ENCODE results near the gene SLC41A3. TPM values are rescaled to one million over a fixed set of nuclear protein-coding genes. Genes with fewer than 3 reads are reported as not detected.

Gene SLC41A3
- 72.0 TPM for total RNA-seq

DNA sequence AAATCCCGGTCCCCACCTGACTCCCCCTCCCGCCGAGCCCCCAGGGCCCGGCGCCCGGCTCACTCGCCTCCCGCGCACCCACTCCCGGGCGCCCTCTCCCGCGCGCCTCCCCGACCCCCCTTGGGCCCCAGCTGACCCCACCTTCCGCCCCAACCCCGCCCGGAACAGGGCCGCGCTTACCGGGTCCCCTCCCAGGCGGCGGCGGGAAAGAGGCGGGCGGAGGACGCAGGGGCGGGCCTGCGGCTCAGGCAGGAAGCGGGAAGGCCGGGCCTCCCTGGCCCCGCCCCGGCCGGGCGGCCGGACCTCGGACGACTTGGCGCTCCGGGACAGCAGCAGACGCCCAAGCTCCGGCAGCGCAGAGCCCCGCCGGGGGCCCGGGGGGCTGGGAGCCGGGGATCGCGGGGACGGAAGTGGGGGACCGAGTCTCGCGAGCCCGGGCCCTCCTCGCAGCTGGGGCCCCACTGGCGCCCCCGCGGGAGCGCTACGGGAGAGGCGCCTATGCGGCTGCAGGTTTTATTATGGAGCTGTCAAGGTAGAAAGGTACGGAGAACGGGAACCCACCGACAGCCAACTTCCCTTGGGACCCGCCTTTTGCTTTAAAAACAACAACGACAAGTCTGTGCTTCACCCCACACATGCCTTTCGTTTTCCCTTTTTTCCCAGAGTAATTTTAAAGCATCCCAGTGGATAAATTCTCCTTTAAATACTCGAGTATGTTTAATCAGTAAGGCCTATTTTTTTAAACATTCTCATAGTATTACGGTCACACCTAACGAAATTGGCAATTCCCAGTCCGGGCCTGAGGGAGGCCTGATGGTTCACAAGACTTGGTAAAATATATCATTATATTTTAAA, at the start of gene SLC41A3:
TSS of gene SLC41A3 (minus strand) at position 212 of the 855 bp plus-strand sequence. CDS start 15,905 bp downstream, outside the sequence.
- peak; percentile 94 for DNase-seq (ENCODE audit: low spot score)

DNA sequence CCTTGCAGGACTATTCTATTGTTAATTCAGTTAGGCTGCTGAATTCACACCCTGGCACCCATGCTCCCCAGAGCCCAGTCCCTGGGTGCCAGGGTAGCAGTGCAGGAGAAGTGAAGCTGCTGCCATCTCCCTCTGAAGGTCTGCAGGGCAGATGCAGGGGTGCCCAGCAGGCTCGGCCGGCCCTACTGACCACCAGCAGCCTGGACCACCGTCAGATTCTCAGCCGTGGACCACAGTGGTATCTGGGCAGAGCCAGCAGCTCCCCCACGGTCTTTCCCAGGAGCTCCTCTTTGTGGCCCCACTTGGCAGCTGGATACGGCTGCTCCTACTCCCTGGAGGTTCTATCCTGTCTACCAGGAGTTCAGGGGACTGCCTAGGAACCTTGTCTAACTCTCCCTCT, 49.7 kb upstream of the SLC41A3 start:
- DNase-seq (ENCODE audit: low spot score) = peak; percentile 29

DNA sequence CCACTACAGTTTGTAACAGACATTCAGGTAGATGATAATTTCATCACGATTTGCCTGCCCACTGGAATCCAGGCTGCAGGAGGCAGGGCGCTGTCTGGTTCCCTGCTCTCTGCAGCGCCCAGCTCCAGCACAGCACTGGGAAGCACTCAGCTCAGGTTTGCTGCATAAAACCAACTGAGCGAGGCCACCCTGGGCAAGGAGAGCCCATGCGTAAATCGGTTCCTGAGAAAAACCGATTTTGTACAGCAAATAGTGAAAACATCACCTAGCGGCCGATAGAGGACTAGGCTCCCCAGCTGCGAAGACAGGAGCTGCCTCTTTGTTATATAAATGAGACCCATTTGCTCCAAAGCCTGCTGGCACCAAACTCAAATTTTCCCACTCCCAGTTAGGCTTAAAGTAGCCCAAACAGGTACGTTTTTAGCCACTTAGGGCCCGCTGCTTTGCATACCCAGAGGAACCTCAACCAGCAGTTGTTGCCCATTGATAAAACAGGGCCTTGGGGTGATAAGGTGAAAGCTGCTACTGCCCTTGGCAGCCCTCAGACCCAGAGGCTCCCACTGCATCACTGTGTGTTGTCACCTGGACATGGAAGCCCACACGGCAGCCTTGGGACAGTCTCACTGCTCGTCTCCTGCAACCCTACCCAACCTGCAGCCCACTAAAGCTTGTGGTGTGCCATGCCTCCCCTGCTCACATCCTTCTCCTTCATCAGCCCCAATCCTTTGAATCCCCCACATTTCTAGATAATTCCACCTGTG, 49.0 kb upstream of the SLC41A3 start:
- DNase-seq (ENCODE audit: low spot score) = peak; percentile 30

DNA sequence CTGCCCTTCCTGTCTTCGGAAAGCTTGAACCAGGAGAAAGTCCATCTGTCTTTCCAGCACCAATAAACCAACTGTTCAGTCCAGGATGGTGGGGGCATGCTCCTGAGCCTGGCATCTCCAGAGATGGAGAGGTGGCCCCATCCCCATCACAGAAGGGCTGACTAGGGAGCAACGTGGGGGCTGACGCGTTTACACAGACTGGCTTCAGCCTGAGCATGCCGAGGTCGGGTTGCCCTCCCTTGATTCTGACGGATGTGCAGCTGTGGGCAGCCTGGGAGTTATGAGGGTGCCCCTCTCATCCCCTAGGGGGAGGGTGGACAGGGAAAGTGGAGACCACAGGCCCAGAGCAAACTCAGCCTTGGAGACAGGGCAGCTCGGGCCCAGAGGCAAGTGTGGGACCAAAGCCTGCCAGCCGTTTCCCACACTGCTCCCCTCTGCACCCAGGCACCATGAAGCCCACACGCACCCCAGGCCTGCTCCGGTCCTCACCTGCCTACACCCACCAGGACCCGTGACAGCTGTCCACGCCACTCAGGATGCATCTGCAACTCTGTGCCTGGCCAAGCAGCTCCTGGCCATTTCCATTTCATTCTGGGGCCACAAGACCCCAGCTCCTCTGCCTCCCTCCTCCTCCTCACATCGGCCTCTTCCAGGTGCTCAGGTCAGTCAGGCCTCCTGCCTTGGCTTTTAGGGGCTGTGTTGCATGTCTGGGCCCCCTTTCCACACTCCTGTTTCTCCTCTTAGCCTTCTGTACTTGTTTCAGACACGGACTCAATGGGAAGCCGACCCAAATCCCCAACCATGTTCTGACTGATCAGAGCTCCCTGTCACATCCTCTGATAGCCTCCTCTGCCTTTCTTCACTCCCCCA, 48.2 kb upstream of the SLC41A3 start:
- peak; percentile 41 for DNase-seq (ENCODE audit: low spot score)

DNA sequence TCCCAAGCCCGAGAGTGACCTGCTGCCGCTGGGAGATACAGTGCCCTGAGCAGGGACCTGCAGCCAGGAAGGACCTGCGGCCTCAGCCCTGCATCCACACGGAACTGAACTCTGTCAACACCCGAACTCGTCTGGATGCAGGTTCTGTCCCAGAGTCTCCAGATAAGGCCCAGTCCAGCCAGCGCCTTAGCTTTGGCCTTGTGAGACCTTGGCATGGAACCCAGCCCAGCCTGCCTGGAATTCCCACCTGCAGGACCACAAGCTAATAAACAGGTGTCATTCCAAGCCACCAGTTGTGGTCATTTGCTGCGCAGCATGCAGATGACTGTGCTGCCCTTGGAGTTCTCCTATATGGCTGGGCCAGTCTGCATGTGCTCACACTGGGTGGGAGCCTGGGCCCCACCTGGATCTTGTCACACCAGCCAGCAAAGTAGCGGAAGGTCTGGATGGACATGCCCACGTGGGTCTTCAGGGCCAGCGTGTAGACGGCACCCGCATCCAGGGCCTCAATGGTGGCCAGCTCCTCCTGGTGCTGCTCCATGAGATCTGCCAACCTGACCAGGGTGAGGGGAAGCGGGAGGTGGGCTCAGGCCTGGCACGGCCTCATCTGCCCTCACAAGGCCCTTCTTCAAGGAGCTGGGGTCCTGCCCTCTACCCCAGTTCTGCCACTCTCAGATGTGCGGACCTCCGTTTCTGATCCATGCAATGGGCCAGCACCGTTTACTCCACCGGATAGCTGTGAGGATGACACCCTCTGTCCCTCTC, 47.2 kb upstream of the SLC41A3 start:
- peak; percentile 39 for DNase-seq (ENCODE audit: low spot score)

DNA sequence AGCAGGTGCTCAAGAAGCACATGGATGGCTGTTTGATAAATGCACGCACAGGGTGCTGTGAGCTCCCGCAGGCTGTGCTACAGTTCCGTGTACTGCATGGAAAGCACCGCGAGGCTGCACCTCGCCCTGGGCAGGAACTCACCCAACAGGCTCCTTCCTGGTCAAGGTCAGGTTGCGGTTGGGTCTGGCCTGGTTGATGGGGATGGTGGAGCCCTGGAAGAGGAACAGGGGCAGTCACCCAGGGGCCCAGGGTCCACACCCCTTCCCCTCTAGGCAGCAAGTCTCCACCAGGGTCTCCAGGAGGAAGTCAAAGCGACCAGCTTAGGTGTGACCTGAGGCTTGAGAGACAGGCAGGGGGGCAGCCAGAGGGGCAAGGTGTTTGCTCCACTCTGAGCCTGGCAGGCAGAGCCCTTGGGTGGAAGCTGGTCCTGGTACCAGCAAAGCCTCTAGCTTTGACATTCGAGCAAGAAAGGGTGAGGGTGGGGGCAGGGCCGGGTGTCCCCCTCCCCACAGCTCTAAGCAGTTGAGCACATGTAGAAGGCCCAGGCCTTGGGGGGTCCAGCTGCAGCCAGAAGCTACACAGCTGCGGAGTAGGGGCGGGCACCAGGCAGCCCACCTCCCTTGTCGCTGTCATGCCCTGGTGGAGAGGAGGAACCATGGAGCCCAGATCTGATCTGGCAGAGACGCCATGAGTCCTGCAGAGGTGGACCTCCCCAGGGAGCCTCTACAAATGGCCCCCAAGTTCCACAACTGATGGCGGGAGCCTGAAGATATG, 46.3 kb upstream of the SLC41A3 start:
- DNase-seq (ENCODE audit: low spot score) = peak; percentile 73

DNA sequence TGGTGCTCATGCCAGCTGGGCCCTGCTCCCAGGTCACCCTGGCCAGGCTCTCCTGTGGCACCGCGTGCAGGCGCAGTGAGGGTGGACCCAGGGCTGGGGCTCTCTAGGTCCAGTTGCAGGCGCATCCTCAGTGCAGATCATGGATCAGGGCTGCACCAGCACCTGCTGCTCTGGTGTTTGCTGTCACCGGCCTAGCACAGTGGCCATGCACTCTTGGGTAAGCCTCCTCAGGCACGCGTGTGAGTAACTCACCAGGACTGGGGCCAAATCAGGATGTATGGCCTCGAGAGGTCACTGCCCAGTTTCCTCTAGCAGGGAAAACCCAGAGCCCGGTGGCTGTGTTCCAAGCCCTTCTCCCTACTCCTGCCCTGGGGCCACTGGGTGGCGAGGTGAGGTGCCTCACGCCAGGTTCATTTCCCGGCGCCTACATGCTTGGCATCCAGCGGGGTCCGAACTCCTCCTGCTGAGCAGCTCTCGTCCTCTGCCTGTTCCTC, 45.5 kb upstream of the SLC41A3 start:
- peak; percentile 63 for DNase-seq (ENCODE audit: low spot score)

DNA sequence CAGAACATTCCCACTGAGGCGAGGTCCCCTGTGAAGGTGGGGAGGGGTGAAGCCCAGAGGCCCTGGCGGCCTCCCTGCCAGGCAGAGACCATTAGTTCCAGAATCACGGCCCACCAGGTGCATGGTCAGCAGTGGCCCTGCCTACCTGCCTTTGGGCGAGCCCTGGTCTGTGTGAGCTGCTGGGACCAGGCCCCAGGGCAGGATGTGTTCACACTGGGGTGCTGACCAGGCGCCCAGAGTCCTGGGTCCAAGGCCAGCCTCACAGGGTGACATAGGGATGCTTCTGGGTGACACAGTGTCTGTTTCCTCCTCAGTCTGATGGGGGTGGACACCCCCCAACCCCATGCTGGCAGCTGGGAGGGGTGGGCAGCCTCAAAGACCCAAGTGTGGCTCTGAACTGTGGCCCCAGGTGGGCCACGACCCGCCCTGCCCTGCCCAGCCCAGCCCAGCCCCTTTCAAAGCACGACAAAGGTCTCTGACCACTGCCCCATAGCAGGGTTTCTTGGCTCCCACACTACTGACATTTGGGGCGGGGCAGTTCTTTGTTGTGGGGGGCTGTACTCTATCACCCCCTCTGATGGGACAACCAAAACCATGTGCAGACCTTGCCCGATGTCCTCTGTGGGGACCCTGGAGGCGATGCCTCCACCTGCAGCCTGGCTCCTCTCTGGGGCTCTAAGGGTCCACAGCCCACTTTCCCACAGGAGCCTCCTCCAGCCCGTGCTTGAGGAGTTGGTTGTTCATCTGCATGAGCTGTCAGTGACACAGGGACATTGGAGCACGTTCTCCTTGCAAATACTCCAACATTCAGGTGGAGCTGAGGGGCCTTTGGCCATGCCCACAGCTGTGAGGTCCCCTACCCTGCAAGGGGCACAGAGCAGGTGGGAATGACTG, 44.8 kb upstream of the SLC41A3 start:
- DNase-seq (ENCODE audit: low spot score) = peak; percentile 24

DNA sequence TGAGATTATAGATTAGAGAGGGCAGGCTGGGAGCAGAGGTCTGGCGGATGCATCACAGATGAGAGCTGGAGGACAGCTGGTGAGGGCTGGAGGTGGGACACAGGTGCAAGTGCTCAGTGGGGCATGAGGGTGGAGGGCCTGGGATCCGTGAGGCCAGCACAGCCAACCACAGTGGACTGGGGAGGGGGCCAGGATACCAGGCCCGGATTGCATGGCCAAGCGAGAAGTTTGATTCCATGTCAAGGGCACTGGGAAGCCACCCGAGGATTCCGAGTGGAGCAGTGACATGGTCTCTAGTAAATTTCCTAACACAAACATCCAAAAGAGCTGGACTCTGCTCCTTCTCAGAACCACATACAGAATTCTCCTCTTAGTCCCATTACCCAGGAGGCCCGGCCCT, 44.0 kb upstream of the SLC41A3 start:
- peak; percentile 36 for DNase-seq (ENCODE audit: low spot score)

DNA sequence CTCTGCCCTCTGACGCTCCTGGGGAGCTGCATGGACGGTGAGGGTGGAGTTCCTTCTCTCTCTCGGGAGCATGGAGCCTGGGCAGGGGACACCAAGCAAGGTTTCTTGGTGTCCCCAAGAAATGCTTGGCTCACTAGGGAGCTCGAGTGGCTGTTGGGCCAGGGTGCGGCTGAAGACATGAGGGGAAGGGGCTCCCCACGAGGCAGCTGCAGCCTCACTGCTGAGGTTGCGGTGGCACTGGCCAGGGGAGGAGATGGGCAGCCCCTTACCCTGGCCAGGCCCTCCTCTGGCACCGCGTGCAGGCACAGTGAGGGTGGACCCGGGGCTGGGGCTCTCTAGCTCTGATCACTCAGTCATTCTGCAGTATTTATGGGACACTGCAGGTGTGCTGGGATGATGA, 43.5 kb upstream of the SLC41A3 start:
- DNase-seq (ENCODE audit: low spot score) = peak; percentile 32

DNA sequence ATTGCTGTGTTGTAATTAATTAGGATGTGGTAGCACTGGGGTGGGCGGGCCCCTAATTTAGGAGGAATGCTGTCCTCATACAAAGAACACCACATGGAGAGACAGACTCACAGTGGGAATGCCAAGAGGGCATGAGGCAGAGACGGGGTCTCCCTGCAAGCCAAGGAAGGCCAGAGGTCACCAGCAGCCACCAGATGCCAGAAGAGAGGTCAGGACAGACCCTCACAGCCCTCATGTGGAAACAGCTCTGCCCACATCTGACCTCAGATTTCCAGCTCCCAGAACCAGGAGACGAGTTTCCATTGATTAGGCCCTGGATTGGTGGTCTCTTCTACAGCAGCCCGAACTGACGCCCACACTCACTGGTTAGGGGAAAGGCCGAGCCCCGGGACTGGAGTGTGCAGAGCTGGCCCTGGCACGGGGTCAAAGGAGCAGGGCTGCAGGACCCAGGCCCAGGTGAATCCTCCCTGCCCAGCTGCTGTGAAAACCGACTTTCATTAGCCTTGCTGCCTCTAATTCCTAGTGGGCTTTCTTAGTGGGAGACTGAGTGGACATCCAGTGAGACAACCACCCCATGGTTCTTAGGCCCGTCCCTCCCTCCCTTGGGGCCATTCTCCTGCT, 43.0 kb upstream of the SLC41A3 start:
- no peak for DNase-seq (ENCODE audit: low spot score)

DNA sequence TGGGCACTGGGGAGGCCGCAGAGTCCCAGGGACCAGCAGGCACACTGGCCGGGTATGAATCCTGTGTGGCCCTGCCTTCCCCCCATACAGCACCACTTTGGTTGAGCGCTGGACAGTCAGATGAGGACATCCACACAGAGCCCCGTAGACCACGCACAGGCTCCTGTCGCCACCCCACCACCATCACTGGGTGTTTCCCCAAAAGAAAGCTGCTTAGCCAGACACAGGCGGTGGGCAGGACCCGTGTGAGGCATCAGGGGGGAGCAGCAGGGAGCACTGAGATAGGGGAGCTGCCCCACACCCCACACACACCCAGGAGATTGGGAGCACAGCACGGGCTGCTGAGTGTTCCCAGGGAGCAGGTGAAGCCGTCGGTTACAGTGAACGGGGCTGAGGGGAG, 42.4 kb upstream of the SLC41A3 start:
- DNase-seq (ENCODE audit: low spot score) = peak; percentile 27

DNA sequence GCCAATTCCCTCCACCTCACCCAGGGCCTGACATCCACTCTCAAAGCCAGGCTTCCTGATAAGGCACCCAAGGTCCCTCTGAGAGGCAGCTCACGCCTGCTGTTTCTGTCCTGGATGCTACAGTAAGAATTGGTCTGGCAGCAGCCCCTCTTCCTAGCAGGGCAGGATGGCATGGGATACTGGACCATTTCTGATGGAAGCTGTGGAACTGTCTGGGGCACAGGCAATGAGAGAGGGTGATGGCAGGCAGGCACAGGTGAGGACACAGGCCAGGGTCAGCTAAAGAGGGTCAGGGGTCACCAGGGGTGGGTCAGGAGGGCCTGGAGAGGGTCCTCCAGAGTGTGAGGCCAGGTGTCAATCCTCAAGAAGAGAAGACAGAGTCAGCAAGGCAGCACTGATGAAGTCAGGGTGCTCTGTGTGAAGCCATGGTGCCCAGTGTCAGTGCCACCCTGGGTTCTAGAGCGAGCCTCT, 41.9 kb upstream of the SLC41A3 start:
- DNase-seq (ENCODE audit: low spot score) = no peak

DNA sequence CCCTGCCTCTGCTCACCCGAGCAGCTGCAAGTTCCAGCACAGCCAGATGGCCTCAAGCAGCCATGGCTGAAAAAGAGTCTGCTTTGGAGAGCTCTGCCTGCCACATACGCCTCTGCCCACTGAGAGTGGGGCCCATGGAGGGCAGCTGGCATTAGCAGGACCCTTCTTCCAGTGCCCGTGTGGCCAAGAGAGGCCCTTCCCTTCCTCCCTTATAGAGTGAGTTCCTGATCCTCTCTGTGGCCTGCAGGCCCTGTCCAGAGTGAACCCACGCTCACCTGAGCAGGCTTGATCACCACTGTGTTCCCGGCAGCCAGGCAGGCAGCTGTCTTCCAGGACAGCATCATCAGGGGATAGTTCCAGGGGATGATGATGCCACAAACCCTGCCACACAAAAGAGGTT, 41.4 kb upstream of the SLC41A3 start:
- DNase-seq (ENCODE audit: low spot score) = peak; percentile 39

DNA sequence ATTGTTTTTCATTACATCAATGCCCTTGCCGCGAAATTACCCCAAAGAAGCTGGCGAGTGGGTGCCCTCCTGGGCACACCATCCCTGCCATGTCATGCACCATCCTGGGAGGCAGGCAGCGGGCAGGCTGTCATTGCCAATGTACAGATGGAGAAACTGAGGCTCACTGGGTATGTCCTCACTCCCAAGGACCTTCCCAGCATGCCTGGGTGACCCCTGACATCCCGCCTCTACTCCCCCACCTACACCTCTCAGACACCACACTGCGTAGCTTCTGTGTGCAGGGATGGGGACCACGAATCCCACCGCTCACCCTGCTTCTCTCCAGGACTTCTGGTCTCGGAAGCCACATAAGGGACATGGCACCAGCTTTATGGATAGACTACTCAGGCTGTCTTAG, 41.0 kb upstream of the SLC41A3 start:
- DNase-seq (ENCODE audit: low spot score) = peak; percentile 28

DNA sequence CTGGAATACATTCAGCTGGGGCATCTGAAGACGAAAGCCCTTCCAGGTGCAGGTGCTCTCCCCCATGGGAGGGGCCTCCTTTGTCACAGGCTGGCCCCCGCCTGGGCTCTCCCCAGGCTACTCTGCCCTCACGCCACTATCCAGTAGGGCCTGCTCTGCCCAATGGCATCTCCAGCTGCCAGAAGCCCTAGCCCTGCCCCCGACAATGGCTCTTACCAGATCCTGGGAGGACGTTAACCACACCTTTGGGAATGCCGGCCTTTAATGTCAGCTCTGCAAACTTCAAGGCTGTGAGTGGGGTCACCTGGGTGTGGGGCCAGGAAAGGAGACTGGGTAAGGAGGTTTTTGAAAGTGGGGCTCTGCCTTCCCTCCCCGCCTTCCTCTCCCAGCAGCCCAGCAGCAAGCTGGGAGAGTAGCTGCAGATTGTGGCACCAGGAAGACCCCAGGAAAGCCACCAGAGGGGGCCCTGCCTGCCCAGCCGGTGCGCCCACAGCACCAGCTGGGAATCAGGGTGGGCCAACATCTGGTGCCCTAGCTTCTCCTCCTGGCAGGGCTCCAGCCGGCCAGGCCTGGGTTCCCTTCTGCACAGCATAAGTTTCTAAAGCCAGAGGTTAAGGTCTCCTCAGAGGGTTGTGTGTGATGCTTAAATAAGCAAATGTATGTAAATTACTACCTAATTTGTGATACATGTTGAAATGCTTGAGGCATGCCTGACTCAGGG, 40.4 kb upstream of the SLC41A3 start:
- DNase-seq (ENCODE audit: low spot score) = peak; percentile 39

DNA sequence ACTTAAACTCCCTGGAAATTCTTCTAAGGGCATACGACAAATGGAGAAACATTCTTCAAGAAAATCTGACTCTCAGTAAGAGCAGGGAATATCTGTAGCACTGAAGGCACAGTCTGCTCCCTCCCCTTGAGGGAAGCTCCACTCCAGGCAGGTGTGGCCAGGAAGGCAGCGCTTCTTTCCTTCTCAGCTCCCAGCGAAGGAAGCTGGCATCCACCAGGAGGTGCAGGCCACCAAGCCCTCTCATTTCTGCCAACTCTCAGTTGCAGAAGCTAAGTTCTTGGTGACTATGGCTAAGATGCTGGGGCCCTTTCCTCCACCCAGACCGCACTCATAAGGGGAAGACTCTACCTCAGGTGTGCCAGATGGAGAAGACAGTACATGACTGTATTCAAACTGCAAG, 37.7 kb upstream of the SLC41A3 start:
- DNase-seq (ENCODE audit: low spot score) = no peak

DNA sequence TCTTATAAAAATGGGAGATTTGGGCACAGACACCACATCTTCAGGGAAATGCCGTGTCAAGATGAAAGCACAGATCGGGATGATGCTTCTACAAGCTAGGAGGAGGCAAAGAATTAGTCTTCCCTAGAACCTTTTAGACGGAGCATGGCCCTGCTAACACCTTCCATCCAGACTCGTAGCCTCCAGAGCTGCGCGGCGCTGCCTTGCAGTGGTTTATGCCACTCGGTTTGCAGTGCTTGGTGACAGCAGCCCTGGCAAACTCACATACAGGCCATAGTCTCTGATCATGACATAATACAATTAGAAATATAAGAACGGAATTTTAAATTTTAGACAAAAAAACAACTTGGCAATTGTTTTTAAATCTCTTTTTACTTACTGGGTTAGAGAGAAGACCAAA, 37.1 kb upstream of the SLC41A3 start:
- DNase-seq (ENCODE audit: low spot score) = no peak

Measured in ureter (tissue), 1 donor.